PC-9 (cell line): ENCODE data around the gene BST2.

Source experiments
- EZH2 ChIP-seq: fragments of 200-600 bp; sonication (generic); IDR thresholded peaks from 2 replicates; pipeline ENCODE4 v1.8.0; 2017; ENCODE audit warnings: antibody characterized with exemption, low read depth
- TF ChIP-seq, protein P1 (sequence below): fragments of 200-600 bp; sonication (generic); conservative IDR thresholded peaks from 2 replicates; pipeline ENCODE4 v1.6.1; 2017; ENCODE audit warnings: mixed run types, antibody characterized with exemption, mild to moderate bottlenecking, moderate library complexity

DNA sequence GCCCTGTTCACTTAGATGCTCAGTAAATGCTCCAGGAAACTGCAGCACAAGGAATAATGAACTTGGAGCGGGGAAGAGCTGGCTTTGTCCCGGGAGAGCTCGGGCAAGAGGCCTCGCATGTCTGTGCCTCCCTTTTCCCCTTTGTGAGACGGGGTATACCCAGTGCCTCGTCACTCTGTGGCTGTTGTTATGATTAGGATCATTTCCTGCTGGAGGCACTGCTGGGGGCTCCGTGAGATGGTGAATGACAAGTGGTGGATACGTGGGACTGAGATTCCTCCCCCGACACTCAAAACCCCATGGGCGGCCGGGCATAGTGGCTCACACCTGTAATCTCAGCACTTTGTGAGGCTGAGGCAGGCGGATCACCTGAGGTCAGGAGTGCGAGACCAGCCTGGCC is 27.2 kb downstream of the BST2 start:
- TF ChIP-seq, protein P1, sequence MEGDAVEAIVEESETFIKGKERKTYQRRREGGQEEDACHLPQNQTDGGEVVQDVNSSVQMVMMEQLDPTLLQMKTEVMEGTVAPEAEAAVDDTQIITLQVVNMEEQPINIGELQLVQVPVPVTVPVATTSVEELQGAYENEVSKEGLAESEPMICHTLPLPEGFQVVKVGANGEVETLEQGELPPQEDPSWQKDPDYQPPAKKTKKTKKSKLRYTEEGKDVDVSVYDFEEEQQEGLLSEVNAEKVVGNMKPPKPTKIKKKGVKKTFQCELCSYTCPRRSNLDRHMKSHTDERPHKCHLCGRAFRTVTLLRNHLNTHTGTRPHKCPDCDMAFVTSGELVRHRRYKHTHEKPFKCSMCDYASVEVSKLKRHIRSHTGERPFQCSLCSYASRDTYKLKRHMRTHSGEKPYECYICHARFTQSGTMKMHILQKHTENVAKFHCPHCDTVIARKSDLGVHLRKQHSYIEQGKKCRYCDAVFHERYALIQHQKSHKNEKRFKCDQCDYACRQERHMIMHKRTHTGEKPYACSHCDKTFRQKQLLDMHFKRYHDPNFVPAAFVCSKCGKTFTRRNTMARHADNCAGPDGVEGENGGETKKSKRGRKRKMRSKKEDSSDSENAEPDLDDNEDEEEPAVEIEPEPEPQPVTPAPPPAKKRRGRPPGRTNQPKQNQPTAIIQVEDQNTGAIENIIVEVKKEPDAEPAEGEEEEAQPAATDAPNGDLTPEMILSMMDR: no peak
- no peak for TF ChIP-seq EZH2
